ENCODE data around the gene HSP90AB1. TPM values are rescaled to one million over a fixed set of nuclear protein-coding genes. Genes with fewer than 3 reads are reported as not detected.

HSP90AB1 gene
- total and polyA plus RNA-seq, 9 of the 15 experiments (the other 6 are each of a cell fraction or from before 2014, with no cell fraction given): 1,780 to 3,358 (median 2,262) TPM

- TF ChIP-seq RREB1 (CRISPR knock-in tag; IDR thresholded peaks at IDR 0.05) (no peak), ZNF740 (CRISPR knock-in tag; IDR thresholded peaks at IDR 0.05) (peak; percentile 18; the same call in 1 of the 2 replicates), ZNF740 (tag; IDR thresholded peaks at IDR 0.05) (no peak)
These were observed 23.9 kb downstream of the HSP90AB1 start (continued) for GRCh38 chr6:44270526-44271405.

Measured in K562 (cell line).